Breast epithelium (tissue), 4 donors: ENCODE measurements around the gene CDH20. TPM values are rescaled to one million over a fixed set of nuclear protein-coding genes. Genes with fewer than 3 reads are reported as not detected.

Source experiments
- DNase-seq, 2 donors: peaks; one replicate each; pipeline ENCODE4 v3.0.0-alpha.2; 2019; ENCODE audit warnings: low spot score in 2 of 2
- H3K27ac ChIP-seq, 2 donors: fragments of 200-600 bp; sonication (generic) in 1 of 2; one replicate each; pipeline ENCODE4 v1.5.1; 2016 to 2019; ENCODE audit warnings: mild to moderate bottlenecking in 1 of 2
- H3K27me3 ChIP-seq, 2 donors: fragments of 200-600 bp; sonication (generic) in 1 of 2; one replicate each; pipeline versions ENCODE4 v1.5.1 to v1.6.0; 2017 to 2019; ENCODE audit warnings: control low read depth in 1 of 2, mild to moderate bottlenecking in 1 of 2
- H3K36me3 ChIP-seq: fragments of 200-600 bp; one replicate; pipeline ENCODE4 v1.5.1; 2019
- H3K4me1 ChIP-seq, 2 donors: fragments of 200-600 bp; sonication (generic); one replicate each; pipeline ENCODE4 v1.5.1; 2016 to 2019; ENCODE audit warnings: control low read depth in 1 of 2
- H3K4me3 ChIP-seq, 3 donors: fragments of 200-600 bp; sonication (generic); 1 replicate in 2 of 3; 2 replicates in 1 of 3; pipeline ENCODE4 v1.5.1; 2016 to 2019; ENCODE audit warnings: mild to moderate bottlenecking in 3 of 3, moderate library complexity in 2 of 3
- H3K9me3 ChIP-seq, 2 donors: fragments of 200-600 bp; sonication (generic) in 1 of 2; one replicate each; pipeline ENCODE4 v1.5.1; 2016 to 2019; ENCODE audit warnings: control low read depth in 1 of 2
- CTCF ChIP-seq, 3 donors: fragments of 450-650 bp; IDR thresholded peaks; one replicate each; pipeline ENCODE4 v1.5.1; 2016 to 2017; ENCODE audit warnings: antibody characterized with exemption in 3 of 3, mild to moderate bottlenecking in 3 of 3, moderate library complexity in 3 of 3
- POLR2A ChIP-seq: fragments of 450-650 bp; IDR thresholded peaks from one replicate; pipeline ENCODE4 v1.6.1; 2016; ENCODE audit warnings: antibody characterized with exemption, mild to moderate bottlenecking, moderate library complexity
- POLR2AphosphoS5 ChIP-seq, 3 donors: sonication (generic); formaldehyde crosslinking; IDR thresholded peaks; one replicate each; pipeline ENCODE4 v1.6.1; 2017; ENCODE audit warnings: antibody characterized with exemption in 3 of 3
- intact Hi-C: fragments of 100-400 bp; cut with DNase I; formaldehyde crosslinking; loops from one replicate; pipeline ENCODE4 v1.15.1; 2023; ENCODE audit warnings: low total_unique reads
- total RNA-seq, 3 donors: library from RNA; depleted of rRNA; stranded (reverse); fragments of >200 nt; gene quantifications; one replicate each; pipeline ENCODE4 v1.1.0, GENCODE V29; 2016

Gene CDH20
- total RNA-seq, 3 donors from 2014 or later: 0.66 to 18.1 (median 1.2) TPM

GRCh38 chr18:61371111-61371510, 37.9 kb downstream of the CDH20 start:
- no peak for DNase-seq
- intact Hi-C loops: no loop called here
- no peak overlapping the region for H3K27ac ChIP-seq

GRCh38 chr18:61379827-61380226, 46.6 kb downstream of the CDH20 start:
- Histone ChIP-seq H3K4me3 (no peak overlapping the region), H3K4me1 (no peaks in the 10 kb centered on the region), H3K27me3 (no peaks in the 10 kb centered on the region), H3K9me3 (no peaks in the 10 kb centered on the region), H3K27ac (no peak overlapping the region), H3K36me3 (no peaks in the 10 kb centered on the region)
- no peak for DNase-seq
- no peak for TF ChIP-seq POLR2A
- TF ChIP-seq POLR2AphosphoS5 (IDR thresholded peaks at IDR 0.05): no peak
- no peak for TF ChIP-seq CTCF (IDR thresholded peaks at IDR 0.05)
- intact Hi-C loops: loop anchor here (5.0 kb wide), 1 partner anchor 1243 kb away; no protein-coding TSS in a partner anchor

More at GRCh38 chr18:61371111-61371510, 37.9 kb downstream of the CDH20 start:
- H3K4me1 ChIP-seq: no peaks in the 10 kb centered on the region
- TF ChIP-seq CTCF (IDR thresholded peaks at IDR 0.05): no peak
- TF ChIP-seq POLR2AphosphoS5 (IDR thresholded peaks at IDR 0.05): no peak
- no peak for TF ChIP-seq POLR2A
- H3K36me3 ChIP-seq: no peaks in the 10 kb centered on the region
- H3K4me3 ChIP-seq: no peak overlapping the region
- no peaks in the 10 kb centered on the region for H3K27me3 ChIP-seq
- no peaks in the 10 kb centered on the region for H3K9me3 ChIP-seq

GRCh38 chr18:61388010-61388409, 54.8 kb downstream of the CDH20 start:
- Histone ChIP-seq H3K27ac (no peak overlapping the region), H3K36me3 (no peaks in the 10 kb centered on the region), H3K9me3 (no peaks in the 10 kb centered on the region), H3K27me3 (no peaks in the 10 kb centered on the region), H3K4me1 (no peaks in the 10 kb centered on the region), H3K4me3 (no peak overlapping the region)
- TF ChIP-seq POLR2A: no peak
- TF ChIP-seq POLR2AphosphoS5 (IDR thresholded peaks at IDR 0.05): no peak
- intact Hi-C loops: loop anchor here (5.0 kb wide), 1 partner anchor 1181 kb away; no protein-coding TSS in a partner anchor
- no peak for DNase-seq

- TF ChIP-seq POLR2AphosphoS5 (IDR thresholded peaks at IDR 0.05) (no peak), CTCF (IDR thresholded peaks at IDR 0.05) (no peak), POLR2A (no peak)
- H3K4me3 ChIP-seq: no peak overlapping the region
- H3K36me3 ChIP-seq: no peaks in the 10 kb centered on the region
- H3K27ac ChIP-seq: no peak overlapping the region
- H3K27me3 ChIP-seq: no peaks in the 10 kb centered on the region
- intact Hi-C loops: no loop called here
- H3K4me1 ChIP-seq: peaks cover 0 to 3% of the 10 kb centered on the region in 2 donors
- no peak for DNase-seq
- H3K9me3 ChIP-seq: no peaks in the 10 kb centered on the region
These were observed 61.8 kb downstream of the CDH20 start for GRCh38 chr18:61394983-61395382.

- no peak for DNase-seq
These were observed 64.0 kb downstream of the CDH20 start for GRCh38 chr18:61397222-61397621.

More at GRCh38 chr18:61397222-61397621, 64.0 kb downstream of the CDH20 start:
- Histone ChIP-seq H3K4me1 (peaks cover 0 to 9% of the 10 kb centered on the region in 2 donors), H3K27me3 (no peaks in the 10 kb centered on the region), H3K9me3 (no peaks in the 10 kb centered on the region), H3K27ac (no peak overlapping the region), H3K36me3 (no peaks in the 10 kb centered on the region), H3K4me3 (no peak overlapping the region)
- TF ChIP-seq POLR2A (no peak), POLR2AphosphoS5 (IDR thresholded peaks at IDR 0.05) (no peak), CTCF (IDR thresholded peaks at IDR 0.05) (no peak)
- intact Hi-C loops: no loop called here
